ENCODE measurements around the gene CHRND.

Gene CHRND

GRCh38 chr2:232490221-232491138, 35.5 kb upstream of the CHRND start:
- TF ChIP-seq CTCF (IDR thresholded peaks at IDR 0.05; ENCODE audit: low read depth, low read length): no peak
- no peak overlapping the region for H3K4me3 ChIP-seq (ENCODE audit: low read depth, low read length)

- TF ChIP-seq CTCF (IDR thresholded peaks at IDR 0.05; ENCODE audit: low read depth, low read length): no peak
- H3K4me3 ChIP-seq (ENCODE audit: low read depth, low read length): no peak overlapping the region
Observed at GRCh38 chr2:232491139-232491780, 34.7 kb upstream of the CHRND start.

GRCh38 chr2:232492236-232492848, 33.6 kb upstream of the CHRND start:
- no peak for TF ChIP-seq CTCF (IDR thresholded peaks at IDR 0.05; ENCODE audit: low read depth, low read length)
- no peak overlapping the region for H3K4me3 ChIP-seq (ENCODE audit: low read depth, low read length)

- no peak overlapping the region for H3K4me3 ChIP-seq (ENCODE audit: low read depth, low read length)
- no peak for TF ChIP-seq CTCF (IDR thresholded peaks at IDR 0.05; ENCODE audit: low read depth, low read length)
Observed at GRCh38 chr2:232492963-232493700, 32.8 kb upstream of the CHRND start.

GRCh38 chr2:232493701-232494474, 32.1 kb upstream of the CHRND start:
- H3K4me3 ChIP-seq (ENCODE audit: low read depth, low read length): no peak overlapping the region
- no peak for TF ChIP-seq CTCF (IDR thresholded peaks at IDR 0.05; ENCODE audit: low read depth, low read length)

- TF ChIP-seq CTCF (IDR thresholded peaks at IDR 0.05; ENCODE audit: low read depth, low read length): no peak
- no peak overlapping the region for H3K4me3 ChIP-seq (ENCODE audit: low read depth, low read length)
Observed at GRCh38 chr2:232494542-232494941, 31.4 kb upstream of the CHRND start.
